Measurements from ENCODE around the gene DNAI4.
"Not testable (repeated sequence)": the region's sequence is repeated elsewhere in the genome, so short reads cannot be mapped to it uniquely, and the experiment has no call there.

The DNAI4 gene, protein sequence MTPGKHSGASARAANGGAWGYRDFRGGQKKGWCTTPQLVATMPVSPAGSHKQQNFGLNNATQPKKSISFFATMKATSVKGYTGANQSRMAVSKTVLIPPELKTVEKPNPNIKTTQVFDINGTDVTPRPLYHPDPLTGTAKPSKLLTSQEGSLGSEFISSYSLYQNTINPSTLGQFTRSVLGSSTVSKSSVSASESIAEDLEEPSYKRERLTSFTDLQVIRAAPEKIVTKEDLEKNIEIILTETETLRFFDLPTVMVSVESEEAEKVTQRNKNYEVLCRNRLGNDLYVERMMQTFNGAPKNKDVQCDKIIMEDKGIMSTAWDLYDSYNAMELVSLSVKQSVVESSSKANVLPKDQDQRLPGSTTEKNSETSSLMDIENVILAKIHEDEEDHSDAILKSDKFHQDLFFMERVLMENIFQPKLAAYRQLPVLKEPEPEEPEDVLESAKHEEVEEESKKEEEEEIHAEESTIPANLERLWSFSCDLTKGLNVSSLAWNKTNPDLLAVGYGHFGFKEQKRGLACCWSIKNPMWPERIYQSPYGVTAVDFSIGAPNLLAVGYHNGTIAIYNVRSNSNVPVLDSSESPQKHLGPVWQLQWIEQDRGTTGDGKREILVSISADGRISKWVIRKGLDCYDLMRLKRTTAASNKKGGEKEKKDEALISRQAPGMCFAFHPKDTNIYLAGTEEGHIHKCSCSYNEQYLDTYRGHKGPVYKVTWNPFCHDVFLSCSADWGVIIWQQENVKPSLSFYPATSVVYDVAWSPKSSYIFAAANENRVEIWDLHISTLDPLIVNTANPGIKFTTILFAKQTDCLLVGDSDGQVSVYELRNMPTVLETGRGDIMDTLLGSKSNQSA

DNA sequence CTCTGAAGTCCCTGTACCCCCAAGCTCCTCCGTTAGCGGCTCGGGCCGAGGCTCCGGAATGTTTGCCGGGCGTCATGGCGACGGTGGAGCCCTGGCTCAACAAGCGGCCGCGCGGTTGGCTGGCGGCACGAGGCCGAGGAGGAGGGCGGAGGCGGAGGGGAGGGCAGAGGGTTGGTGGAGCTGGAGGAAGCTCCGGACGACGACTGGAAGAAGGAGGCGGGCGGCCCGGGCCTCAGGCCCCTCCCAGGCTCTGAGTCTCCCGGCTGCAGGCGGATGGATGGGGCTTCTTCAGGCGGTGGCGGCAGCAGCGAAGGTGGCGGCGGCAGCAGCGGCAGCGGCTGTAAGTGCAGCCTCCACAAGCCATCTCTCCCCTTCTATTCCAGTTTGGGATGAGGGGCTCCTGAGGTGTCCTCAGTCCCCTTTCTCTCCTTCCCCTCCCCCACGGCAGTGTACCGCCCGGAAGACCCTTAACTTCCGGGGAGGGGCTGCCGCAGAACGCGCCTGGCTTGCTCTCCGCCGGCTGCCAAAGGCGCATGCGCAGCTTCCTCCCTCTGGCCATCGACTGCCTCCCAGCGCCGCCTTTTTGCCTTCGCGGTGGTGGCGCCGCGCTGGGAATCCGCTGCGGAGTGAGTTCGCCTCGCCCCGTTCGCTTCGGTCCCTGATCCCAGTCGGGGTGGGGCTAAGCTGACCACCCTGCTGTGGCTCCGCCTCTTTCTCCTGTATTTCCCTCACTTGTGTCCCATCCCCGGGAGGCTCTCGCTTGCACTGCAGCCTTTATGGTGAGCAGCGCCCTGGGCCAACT, at the start of gene DNAI4, which contains the start of gene MIER1:
Gene DNAI4, minus strand, starts transcription at position 101 of the 802 bp plus-strand sequence. Its CDS starts 25 bp downstream, at position 76.
Gene MIER1, plus strand, starts transcription at position 235 of the 802 bp plus-strand sequence. Its CDS starts 39 bp downstream, at position 274.
- DNase-seq = peak; percentile 83

DNA sequence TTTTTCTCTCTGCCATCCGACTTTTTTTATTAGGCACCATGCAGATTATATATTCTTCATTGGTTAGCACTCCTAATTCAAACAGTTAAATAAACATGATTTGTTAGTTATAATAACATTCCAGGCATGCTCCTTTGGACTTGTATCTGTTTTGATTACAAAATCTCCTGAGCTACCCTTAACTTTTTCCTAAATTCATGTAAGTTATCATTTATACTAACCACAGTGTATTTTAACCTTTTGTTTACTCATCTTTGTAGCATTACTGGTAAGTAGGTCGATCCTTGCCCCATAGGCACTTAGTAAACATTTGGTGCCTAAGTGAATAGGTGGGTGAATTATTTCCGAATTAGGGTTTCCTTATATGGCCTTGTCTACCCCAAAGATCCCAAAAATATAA, 43.9 kb upstream of the DNAI4 start:
- DNase-seq = no peak

DNA sequence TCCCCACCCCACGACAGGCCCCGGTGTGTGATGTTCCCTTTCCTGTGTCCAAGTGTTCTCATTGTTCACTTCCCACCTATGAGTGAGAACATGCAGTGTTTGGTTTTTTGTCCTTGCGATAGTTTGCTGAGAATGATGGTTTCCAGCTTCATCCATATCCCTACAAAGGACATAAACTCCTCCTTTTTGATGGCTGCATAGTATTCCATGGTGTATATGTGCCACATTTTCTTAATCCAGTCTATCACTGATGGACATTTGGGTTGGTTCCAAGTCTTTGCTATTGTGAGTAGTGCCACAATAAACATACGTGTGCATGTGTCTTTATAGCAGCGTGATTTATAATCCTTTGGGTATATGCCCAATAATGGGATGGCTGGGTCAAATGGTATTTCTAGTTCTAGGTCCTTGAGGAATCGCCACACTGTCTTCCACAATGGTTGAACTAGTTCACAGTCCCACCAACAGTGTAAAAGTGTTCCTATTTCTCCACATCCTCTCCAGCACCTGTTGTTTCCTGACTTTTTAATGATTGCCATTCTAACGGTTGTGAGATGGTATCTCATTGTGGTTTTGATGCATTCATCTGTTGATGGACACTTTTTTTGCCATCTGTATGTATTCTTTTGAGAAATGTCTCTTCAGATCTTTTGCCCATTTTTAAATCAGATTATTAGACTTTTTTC, 41.7 kb upstream of the DNAI4 start:
- not testable (repeated sequence) for DNase-seq

DNA sequence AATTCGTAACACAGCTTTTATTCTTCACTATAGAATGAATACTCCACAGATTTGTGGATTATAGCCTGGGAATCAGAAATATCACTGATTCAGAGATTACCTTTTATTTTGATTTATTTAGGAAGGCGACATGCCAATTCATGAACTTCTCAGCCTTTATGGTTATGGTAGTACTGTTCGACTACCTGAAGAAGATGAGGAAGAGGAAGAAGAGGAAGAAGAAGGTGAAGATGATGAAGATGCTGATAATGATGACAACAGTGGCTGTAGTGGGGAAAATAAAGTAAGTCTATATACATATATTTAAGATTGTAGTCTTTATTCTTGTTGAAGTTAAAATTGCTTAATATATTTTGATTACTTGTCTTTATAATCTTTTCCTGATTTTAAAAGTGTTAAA, 33.3 kb upstream of the DNAI4 start:
- no peak for DNase-seq

DNA sequence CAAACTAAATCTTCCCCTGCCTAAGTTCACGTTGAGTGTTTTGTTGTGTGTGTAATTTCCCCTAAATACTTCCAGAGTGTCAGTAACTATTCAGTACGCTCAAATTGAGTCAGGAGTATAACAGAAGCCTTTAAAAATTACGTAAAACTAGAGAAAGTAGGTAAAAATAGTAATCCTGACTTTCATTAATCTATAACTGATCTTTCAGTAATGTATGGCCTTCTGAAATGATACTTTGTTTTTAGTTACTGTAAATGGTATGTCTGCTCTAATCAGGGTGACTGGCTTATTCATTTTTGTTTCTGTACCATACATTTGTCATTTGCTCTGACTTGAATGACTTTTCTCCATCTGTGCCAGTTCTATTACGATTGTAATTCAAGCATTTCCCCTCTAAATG, 29.6 kb upstream of the DNAI4 start:
- no peak for DNase-seq

DNA sequence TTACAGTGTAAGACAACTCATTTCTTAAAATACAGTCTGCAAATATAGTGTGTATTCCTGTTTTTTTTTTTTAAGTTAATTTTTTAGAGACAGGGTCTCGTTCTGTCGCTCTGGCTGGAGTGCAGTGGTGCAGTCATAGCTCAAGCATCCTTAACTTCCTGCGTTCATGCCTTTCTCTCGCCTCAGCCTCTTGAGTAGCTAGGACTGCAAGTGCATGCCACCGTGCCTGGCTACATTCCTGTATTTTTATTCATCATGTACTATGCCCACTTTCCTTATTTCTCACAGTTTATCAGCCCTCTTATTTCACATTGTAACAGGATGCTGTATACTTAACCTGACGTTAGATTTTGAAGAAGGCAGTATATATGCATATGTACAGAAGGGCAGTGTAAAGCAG, 26.9 kb upstream of the DNAI4 start:
- no peak for DNase-seq

DNA sequence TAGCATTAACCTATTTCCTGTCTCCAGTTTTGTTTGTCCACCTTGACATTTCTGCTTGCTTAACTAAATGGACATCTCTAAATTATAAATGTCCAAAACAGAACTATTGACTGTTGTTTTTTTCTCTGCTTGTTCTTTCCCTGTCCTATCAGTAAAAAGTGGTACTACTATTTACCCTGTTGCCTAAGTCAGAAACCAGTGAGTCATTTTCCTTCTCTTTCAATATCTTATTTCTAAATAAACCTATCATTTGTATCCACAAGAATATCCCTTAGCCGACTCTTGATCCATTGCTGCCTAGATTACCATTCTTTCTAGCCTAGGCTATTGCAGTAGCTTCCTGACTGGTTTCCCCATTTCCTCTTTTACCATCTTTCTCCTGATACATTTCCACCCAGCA, 22.6 kb upstream of the DNAI4 start:
- DNase-seq = no peak

DNA sequence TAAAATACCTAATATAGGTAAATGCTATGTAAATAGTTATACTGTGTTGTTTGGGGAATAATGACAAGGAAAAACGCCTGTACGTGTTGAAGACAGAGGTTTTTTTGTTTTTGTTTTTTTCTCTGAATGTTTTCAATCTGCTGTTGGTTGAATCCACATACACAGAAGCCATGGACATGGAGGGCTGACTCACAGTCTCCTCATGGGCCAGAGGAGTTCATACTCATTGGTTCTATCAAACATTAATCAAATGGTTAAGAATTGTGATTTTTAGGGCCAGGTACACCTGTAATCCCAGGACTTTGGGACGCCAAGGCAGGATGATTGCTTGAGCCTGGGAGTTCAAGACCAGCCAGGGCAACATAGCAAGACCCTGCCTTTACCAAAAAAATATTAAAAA, 20.7 kb upstream of the DNAI4 start:
- no peak for DNase-seq

DNA sequence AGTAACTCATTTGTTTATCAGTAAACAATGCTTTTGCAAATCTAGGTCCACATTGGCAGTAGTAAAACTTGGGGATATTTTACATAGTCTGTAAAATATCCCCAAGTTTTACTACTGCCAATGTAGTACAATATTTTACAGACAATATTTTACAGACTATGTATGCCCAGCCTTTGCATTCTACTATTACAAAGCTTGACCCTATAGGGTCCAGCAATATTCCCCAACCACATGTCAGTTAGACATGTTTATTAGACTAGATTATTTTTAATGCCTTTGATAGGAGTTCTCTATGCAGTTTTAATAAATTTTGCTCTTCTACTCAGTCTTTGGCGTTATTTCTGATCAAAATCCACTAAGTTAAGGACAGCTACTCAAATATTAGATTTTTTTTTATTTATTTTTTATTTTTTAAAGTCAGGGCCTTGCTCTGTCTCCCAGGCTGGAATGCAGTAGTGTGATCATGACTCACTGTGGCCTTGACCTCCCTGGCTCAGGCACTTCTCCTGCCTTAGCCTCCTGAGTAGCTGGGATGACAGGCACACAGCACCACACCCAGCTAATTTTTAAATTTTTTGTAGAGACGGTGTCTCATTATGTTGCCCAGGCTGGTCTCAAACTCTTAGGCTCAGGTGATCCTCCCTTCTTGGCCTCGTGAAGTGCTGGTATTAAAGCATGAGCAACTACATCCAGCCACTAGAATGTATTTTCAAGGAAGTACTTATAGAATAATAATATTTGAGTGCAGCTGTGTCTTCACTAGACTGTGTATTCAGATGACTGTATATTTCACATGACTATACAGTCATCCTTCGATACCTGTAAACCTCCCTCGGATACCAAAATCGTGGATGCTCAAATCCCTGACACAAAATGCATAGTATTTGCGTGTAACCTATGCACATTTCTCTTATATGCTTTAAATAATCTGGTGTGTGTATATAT, 19.9 kb upstream of the DNAI4 start:
- DNase-seq = no peak

DNA sequence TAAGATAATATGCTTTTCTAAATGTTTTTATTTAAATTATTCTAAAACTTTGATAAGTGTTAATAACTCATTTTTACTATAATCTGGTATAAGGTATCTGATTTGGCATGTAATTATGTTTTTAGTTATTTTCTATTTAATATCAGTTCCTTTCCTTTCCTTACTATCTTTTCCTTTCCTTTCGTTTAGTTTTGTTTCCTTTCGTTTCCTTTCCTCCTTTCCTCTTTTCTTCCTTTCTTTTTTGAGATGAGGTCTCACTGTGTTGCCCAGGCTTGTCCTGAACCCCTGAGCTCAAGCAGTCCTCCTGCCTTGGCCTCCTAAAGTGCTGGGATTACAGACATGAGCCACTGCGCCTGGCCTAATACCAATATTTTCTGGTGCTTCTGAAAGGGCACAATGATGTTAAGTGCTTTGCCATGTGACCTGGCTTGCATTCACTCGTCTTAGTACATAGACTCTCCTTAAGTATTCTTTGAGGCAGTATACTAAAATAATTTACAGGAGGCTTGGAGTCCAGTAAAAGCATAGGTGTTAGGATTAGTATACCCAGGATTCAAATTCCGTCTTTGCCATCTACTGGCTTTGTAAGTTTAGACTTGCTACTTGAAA, 18.8 kb upstream of the DNAI4 start:
- no peak for DNase-seq

DNA sequence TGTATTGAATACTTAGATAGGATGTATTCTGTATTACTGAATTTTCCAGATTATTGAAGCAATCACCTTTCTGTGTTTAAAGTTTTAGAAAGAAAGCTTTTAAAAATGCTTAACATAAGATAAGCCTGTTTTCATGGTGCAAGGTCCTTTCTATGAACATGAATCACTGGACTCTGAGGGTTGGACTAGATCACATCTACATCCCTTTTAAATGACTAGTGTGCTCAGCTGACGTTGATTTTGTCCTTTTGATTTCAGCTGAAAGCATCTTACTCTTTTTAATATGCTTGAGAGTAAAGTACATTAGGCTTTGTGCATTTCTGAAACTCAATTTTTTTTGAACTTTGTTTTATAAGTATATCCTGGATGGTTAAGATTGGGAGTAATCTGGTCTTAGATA, 16.3 kb upstream of the DNAI4 start:
- DNase-seq = no peak

DNA sequence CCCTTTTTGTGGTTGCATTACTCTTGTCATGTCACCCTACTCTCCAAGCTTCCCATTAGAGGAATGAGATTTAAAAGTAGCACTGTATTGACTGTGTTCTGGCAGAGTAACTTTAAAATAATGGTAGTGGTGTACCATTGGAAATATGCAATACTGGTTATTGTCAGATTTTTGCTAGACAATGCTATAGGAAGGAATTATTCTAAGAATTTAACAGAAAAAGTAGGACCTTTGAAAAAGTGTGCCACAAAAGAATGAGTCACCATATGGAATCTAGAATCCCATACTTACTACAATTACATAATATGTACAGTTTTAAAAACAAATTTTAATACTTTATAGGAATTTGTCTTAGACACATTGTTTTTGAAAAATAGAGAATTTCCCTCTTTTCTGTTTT, 14.0 kb upstream of the DNAI4 start:
- DNase-seq = no peak

DNA sequence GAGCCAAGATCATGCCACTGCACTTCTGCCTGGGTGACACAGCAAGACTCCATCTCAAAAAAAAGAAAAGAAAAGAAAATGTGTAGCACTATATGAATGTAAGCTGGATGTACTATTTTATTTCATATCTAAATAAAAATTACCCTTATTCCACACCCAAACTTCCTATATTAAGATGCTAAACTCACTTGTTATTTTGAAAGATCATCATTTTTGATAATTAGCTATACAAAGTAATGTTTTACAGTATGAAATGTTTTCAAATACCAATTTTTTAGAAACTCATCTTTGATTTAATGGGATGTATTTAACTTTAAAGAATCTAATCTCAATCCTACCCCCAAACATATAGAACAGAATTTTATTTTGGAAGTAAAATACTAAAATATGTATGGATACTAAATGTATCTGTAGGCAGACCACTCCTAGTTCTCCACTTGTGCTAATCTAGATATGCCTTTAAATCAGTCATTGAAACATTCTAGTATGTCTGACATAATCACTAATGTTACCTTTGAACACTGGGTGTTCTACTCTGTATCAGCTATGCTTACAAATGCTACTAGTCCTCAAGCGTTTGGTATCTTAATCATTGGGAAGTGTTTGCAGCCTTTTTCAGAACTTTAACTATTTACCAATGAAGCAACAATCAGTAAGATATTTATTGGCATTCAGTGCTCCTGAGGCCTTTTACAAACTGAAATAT, 13.0 kb upstream of the DNAI4 start:
- no peak for DNase-seq

DNA sequence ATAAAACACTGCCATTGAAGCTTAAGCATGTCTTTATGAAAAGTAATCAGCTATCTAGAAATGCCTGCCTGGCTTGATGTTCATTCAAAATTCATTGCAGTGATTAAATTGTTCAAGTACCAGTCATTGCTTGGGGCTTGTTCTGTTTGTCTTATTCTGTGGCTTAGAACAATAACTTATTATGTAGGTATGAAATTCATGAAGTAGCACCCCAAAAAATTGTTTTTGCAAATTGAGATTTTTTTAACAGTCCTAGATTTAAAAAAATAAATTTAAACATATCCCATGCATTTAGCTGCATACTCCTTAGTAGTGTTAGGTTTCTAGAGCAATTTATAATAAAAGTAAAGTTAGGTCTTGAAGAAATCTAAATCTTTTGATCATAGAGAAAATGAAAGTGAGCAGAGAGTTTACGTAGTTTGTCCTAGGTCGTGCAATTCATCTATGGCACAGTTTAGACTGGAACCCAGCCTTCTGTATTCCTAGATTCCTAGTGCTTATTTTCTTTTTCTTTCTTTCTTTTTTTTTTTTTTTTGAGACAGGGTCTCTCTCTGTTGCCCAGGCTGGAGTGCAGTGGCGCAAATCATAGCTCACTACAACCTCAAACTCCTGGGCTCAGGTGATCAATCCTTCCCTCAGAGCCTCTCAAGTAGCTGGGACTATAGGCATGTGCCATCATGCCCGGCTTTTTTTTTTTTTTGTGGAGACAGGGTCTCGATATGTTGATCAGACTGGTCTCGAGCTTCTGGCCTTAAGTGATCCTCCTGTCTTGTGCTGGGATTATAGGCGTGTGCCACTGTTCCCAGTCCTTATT, 9.4 kb upstream of the DNAI4 start:
- DNase-seq = no peak

DNA sequence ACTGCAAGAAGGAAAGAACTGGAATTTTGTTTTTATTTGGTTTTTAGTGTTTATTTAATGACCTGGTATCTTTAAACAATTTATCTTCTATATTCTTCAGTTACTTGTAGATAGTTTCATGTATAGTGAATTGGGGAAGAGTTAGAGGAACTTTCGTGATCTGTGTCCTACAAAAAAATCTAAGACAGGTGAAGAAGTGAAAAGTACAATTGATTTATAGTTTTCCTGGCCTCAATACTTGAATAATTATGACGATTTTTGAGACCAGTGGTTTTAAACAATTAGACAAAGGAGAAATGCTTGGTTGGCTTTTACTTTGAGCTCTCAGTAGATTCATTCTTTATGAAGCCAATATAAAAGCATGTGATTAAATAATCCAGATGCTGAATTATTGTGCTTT, 7.6 kb upstream of the DNAI4 start:
- no peak for DNase-seq

DNA sequence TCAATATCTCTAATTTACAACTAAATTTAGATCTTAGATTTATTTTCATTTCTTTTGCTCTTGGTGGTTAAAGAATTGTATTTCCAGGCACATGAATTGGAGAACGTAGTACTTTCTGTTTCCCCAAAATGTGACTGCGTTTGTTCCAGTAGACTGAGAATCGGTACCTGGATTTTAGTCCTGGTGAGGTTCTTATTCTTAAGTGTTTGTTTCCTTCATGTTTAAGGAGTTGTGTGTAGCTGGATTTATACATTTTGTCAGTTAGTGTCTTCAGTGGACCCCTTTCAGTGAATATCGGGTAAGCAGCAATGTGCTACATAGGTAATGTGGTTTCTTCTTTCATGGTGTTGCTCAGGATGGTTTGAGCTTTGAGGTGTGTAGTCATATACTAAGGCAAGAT, 6.9 kb upstream of the DNAI4 start:
- DNase-seq = no peak

DNA sequence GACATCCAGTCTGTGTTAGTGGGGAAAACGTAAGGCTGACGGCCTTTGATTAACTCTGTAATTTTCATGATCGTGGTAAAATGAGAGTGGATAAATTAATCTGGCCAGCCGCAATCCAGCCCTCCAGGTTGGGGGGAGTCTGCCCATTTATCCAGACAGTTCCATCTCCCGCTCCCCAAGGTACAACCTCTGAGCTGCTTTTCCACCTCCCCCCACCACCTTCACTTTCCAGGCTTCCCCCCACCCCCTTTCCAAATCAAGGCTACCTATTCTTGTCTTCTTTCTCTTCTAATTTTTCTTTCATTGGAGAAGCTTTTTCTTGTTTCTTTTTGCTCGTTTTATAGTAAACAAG, 6.1 kb upstream of the DNAI4 start:
- no peak for DNase-seq

DNA sequence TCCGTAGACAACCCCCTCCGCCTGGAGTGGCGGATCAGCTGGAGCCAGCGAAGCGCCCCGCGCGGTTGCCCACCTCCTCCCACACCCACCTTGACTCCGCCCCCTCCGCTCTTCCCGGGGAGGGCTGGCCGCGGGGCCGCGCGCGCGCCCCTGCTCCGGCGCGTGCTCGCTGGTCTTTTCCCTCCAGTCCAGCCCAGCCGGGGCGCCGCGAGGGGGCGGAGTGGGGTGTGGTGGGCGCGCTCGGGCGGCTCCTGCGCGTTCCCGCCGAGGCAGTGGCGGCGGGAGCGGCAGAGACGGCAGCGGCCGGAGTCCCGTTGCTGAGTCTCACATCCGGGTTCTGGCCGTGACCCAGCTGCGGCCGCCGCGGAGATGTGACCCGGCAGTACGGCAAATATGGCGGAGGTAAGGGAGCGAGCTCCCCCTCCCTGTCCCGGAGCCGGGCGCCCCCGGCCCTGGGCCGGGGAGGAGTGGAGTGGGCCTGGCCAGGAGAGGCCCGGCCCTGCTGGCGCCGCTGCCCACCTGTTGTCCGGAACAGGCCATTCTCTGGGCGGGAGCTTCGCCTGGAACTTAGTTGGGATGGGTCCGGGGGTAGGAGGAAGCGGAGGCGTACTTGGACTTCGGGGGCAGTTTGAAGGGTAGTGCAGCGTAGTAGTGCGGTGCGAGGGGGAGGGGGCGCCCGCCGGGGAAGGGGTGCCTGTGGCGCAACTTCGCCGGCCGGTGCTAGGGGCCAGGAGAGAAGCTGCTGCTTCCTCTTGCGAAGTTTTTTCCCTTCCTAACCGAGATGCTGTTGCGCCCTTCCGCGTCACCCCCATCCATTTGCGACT, 5.6 kb upstream of the DNAI4 start:
- peak; percentile 59 for DNase-seq

DNA sequence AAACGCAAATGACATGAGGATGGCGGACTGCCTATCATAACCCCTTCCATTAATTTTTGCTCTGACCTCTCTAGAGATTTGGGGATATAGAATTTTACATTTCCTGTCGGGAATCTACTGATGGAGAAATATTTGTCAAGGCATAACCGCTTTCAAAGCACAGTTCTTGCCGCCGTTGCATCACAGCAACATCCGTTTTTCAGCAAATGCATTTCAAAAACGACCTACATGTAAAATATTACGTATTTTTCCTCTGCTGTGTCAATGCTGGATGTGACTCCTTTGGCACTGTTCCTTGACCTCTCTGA, 5.0 kb upstream of the DNAI4 start:
- DNase-seq = no peak

Measured in GOT3 (cell line).